ENCODE results near the gene CHL1. TPM values are rescaled to one million over a fixed set of nuclear protein-coding genes. Genes with fewer than 3 reads are reported as not detected.

The CHL1 gene, protein sequence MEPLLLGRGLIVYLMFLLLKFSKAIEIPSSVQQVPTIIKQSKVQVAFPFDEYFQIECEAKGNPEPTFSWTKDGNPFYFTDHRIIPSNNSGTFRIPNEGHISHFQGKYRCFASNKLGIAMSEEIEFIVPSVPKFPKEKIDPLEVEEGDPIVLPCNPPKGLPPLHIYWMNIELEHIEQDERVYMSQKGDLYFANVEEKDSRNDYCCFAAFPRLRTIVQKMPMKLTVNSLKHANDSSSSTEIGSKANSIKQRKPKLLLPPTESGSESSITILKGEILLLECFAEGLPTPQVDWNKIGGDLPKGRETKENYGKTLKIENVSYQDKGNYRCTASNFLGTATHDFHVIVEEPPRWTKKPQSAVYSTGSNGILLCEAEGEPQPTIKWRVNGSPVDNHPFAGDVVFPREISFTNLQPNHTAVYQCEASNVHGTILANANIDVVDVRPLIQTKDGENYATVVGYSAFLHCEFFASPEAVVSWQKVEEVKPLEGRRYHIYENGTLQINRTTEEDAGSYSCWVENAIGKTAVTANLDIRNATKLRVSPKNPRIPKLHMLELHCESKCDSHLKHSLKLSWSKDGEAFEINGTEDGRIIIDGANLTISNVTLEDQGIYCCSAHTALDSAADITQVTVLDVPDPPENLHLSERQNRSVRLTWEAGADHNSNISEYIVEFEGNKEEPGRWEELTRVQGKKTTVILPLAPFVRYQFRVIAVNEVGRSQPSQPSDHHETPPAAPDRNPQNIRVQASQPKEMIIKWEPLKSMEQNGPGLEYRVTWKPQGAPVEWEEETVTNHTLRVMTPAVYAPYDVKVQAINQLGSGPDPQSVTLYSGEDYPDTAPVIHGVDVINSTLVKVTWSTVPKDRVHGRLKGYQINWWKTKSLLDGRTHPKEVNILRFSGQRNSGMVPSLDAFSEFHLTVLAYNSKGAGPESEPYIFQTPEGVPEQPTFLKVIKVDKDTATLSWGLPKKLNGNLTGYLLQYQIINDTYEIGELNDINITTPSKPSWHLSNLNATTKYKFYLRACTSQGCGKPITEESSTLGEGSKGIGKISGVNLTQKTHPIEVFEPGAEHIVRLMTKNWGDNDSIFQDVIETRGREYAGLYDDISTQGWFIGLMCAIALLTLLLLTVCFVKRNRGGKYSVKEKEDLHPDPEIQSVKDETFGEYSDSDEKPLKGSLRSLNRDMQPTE (N-terminal part only)
- under 0.01 and 16.2 TPM in 2 replicates for total RNA-seq

DNA sequence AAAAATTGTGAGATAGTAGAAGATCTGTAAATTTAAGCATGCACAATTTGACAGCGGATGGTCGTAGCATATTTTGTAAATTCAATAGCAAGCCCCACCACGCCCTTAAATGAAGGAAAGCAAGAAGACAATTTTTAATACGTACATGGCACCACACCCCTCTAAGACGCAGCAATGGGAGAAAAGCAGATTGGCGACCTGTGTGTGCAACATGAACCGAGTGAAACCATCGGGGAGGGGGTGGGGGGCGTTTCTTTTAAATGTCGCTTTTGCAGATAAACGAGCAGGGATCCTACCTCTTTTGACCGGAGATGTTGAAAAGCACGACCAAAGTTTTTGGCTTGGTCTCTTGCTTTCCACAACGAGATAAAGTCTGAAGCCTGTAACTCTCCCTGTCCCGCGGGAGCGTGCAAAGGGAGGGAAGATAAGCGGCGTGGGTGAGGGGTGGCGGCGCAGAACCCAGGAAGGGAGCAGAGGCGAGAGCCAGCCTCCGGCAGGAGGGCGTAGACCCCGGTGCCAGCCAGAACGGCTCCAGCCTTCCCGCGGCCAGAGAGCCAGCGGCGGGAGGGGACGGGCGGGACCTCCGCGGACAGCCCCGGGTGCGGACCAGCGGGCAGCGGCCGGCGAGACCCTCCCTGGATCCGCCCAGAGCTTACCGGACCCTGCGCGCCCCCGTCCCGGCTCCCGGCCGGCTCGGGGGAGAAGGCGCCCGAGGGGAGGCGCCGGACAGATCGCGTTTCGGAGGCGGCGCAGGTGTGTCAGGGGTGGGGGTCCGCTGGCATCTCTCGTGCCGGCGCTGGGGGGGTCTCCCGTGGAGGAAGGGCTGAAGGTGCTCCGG, at the start of gene CHL1:
TSS of gene CHL1 (plus strand) at position 453 of the 838 bp plus-strand sequence. CDS start 123,014 bp downstream, outside the sequence.

